ENCODE results near the gene SLC9A8. TPM values are rescaled to one million over a fixed set of nuclear protein-coding genes. Genes with fewer than 3 reads are reported as not detected.
A peak's percentile ranks its signal among the peaks of the same experiment; 100 is the strongest.

The SLC9A8 gene
- total and polyA plus RNA-seq, 2 of the 8 experiments (the other 6 are each of a cell fraction or from before 2014, with no cell fraction given), result 3.2 to 6.2 TPM

GRCh38 chr20:49908258-49908565 lies 95.6 kb downstream of the SLC9A8 start:
- POLR2A ChIA-PET (ENCODE audit: partially characterized antibody), result interaction anchor here (1.6 kb wide), 1 partner anchor 60 kb away, joined by 4 read pairs; no protein-coding TSS in a partner anchor
- H3K4ac ChIP-seq (replicated peaks; ENCODE audit: insufficient read length, low read depth, low read length), result no peak overlapping the region
- peaks cover 0 to 35% of the 10 kb centered on the region in 2 experiments; a peak in 2 of 4 replicates for H3K79me2 ChIP-seq (ENCODE audit: control insufficient read depth in 1 of 2, insufficient read depth in 2 of 2, low read length in 2 of 2)
- H3K4me1 ChIP-seq (replicated peaks in 1 of 4; ENCODE audit: control insufficient read depth in 3 of 4, insufficient read depth in 4 of 4, low read length in 3 of 4), result no peaks in the 10 kb centered on the region
- DNase-seq (ENCODE audit: low read depth in 1 of 2, low spot score in 2 of 2) (no peak), FAIRE-seq (no peak)
- no peak overlapping the region for H2BK20ac ChIP-seq (ENCODE audit: low read length)
- H2BK5ac ChIP-seq (ENCODE audit: low read depth, low read length), result peak overlapping the region; percentile 13; the same call in 1 of the 2 replicates
- no peak overlapping the region for H2AFZ ChIP-seq (ENCODE audit: low read length)
- H2BK12ac ChIP-seq (ENCODE audit: low read depth, low read length), result no peak overlapping the region
- H3K9ac ChIP-seq (replicated peaks in 1 of 4; ENCODE audit: extremely low read depth in 1 of 4, low read depth in 3 of 4, low read length in 3 of 4), result no peak overlapping the region
- no peak overlapping the region for H4K5ac ChIP-seq (ENCODE audit: insufficient read length, low read depth, low read length)
- H3K4me2 ChIP-seq (ENCODE audit: insufficient read depth in 1 of 2, low read depth in 2 of 2, low read length in 2 of 2), result no peak overlapping the region
- H3K23me2 ChIP-seq (ENCODE audit: low read depth, low read length), result no peaks in the 10 kb centered on the region
- no peak overlapping the region for H4K8ac ChIP-seq (ENCODE audit: extremely low read depth, insufficient read depth, low read length)
- H3K27me3 ChIP-seq (replicated peaks in 1 of 4; ENCODE audit: control insufficient read depth in 3 of 4, extremely low read depth in 1 of 4, insufficient read depth in 3 of 4, low read length in 3 of 4), result no peaks in the 10 kb centered on the region
- no peak overlapping the region for H3K14ac ChIP-seq (ENCODE audit: insufficient read length)
- H3K56ac ChIP-seq (replicated peaks; ENCODE audit: insufficient read length, low read depth, low read length), result no peak overlapping the region
- 96% methylated on average over 11 of the region's 11 CpGs; no CpG with 5 or more reads in 1 of the 2 experiments for WGBS, 2 experiments (ENCODE audit: extremely low coverage in 1 of 2, insufficient coverage in 1 of 2, insufficient read length in 1 of 2, insufficient replicate concordance in 2 of 2, low coverage in 1 of 2, low lambda C conversion rate in 2 of 2, missing lambda C conversion rate in 1 of 2)
- no peaks in the 10 kb centered on the region for H3K9me3 ChIP-seq (ENCODE audit: insufficient read depth in 2 of 2, low read depth in 1 of 2, low read length in 1 of 2)
- no peak overlapping the region for H2BK120ac ChIP-seq (replicated peaks; ENCODE audit: low read depth, low read length)
- H3K79me1 ChIP-seq (ENCODE audit: low read depth, low read length), result peaks cover 9% of the 10 kb centered on the region
- CTCF ChIA-PET (ENCODE audit: partially characterized antibody), result interaction anchor here (0.7 to 16.4 kb wide), 6 partner anchors 9 to 371 kb away, joined by 3 to 199 read pairs (median 4); no protein-coding TSS in a partner anchor
- no peak overlapping the region for H3K23ac ChIP-seq (ENCODE audit: insufficient read length)
- H2BK15ac ChIP-seq (ENCODE audit: low read length), result no peak overlapping the region
- H2AK5ac ChIP-seq (ENCODE audit: low read depth, low read length), result no peak overlapping the region
- no peak overlapping the region for H3K18ac ChIP-seq (ENCODE audit: extremely low read depth, low read length)
- peaks cover 2 to 26% of the 10 kb centered on the region in 2 experiments for H4K20me1 ChIP-seq (replicated peaks in 1 of 2; ENCODE audit: control insufficient read depth in 1 of 2, insufficient read depth in 2 of 2, low read length in 2 of 2)
- no peak overlapping the region for H4K91ac ChIP-seq (replicated peaks; ENCODE audit: insufficient read length, low read length)
- no peak overlapping the region for H3K4me3 ChIP-seq (ENCODE audit: extremely low read depth in 1 of 4, insufficient read depth in 2 of 4, low read depth in 3 of 4, low read length in 4 of 4)
- H3K36me3 ChIP-seq (ENCODE audit: control insufficient read depth in 2 of 4, insufficient read depth in 4 of 4, low read length in 3 of 4), result peaks cover 3 to 29% (median 9%) of the 10 kb centered on the region in 4 experiments; a peak in 5 of 8 replicates
- H3K27ac ChIP-seq (ENCODE audit: low read depth, low read length), result no peak overlapping the region
- TF ChIP-seq CBX5 (IDR thresholded peaks at IDR 0.05; ENCODE audit: low read depth, low read length) (no peak), TAF1 (IDR thresholded peaks at IDR 0.05; ENCODE audit: low read depth, low read length) (no peak), TEAD4 (IDR thresholded peaks at IDR 0.05; ENCODE audit: low read depth, low read length) (no peak), ZNF274 (IDR thresholded peaks at IDR 0.05; ENCODE audit: borderline replicate concordance, extremely low read depth, low read length) (no peak), SAP30 (IDR thresholded peaks at IDR 0.05; ENCODE audit: insufficient read depth, insufficient replicate concordance, low read length) (no peak), GTF2F1 (IDR thresholded peaks at IDR 0.05; ENCODE audit: borderline replicate concordance, low read depth, low read length) (no peak), PHF8 (conservative IDR thresholded peaks at IDR 0.05; ENCODE audit: low read depth, low read length) (no peak), RBBP5 (IDR thresholded peaks at IDR 0.05; ENCODE audit: borderline replicate concordance, low read depth, low read length) (no peak), SIRT6 (IDR thresholded peaks at IDR 0.05; ENCODE audit: low read length) (no peak), SP2 (IDR thresholded peaks at IDR 0.05; ENCODE audit: low read length) (no peak), SIN3A (conservative IDR thresholded peaks at IDR 0.05 in 1 of 2, IDR thresholded peaks at IDR 0.05 in 1 of 2; ENCODE audit: low read depth in 1 of 2, low read length in 2 of 2) (no peak), RXRA (IDR thresholded peaks at IDR 0.05; ENCODE audit: insufficient read depth, low read depth, low read length) (no peak)
- TF ChIP-seq, protein P1, sequence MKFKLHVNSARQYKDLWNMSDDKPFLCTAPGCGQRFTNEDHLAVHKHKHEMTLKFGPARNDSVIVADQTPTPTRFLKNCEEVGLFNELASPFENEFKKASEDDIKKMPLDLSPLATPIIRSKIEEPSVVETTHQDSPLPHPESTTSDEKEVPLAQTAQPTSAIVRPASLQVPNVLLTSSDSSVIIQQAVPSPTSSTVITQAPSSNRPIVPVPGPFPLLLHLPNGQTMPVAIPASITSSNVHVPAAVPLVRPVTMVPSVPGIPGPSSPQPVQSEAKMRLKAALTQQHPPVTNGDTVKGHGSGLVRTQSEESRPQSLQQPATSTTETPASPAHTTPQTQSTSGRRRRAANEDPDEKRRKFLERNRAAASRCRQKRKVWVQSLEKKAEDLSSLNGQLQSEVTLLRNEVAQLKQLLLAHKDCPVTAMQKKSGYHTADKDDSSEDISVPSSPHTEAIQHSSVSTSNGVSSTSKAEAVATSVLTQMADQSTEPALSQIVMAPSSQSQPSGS (IDR thresholded peaks at IDR 0.05; ENCODE audit: low read length), result no peak

Measured in H1 (cell line).